Left ventricle myocardium inferior (tissue), 1 donor: ENCODE results near the gene BCL2. TPM values are rescaled to one million over a fixed set of nuclear protein-coding genes. Genes with fewer than 3 reads are reported as not detected.
A peak's percentile ranks its signal among the peaks of the same experiment; 100 is the strongest.

ENCODE experiments used
- DNase-seq: peaks from one replicate; pipeline ENCODE4 v3.0.0-alpha.2; 2020
- H3K27ac ChIP-seq: fragments of 200-600 bp; replicated peaks from 2 replicates; pipeline ENCODE4 v1.8.0; 2021
- H3K27me3 ChIP-seq: fragments of 200-600 bp; 2 replicates; pipeline ENCODE4 v1.8.0; 2021; ENCODE audit warnings: low read depth
- H3K36me3 ChIP-seq: fragments of 200-600 bp; 2 replicates; pipeline ENCODE4 v1.8.0; 2021
- H3K4me1 ChIP-seq: fragments of 200-600 bp; 2 replicates; pipeline ENCODE4 v1.8.0; 2021
- H3K4me3 ChIP-seq: fragments of 200-600 bp; 2 replicates; pipeline ENCODE4 v1.8.0; 2021; ENCODE audit warnings: mild to moderate bottlenecking, moderate library complexity
- H3K9me3 ChIP-seq: fragments of 200-600 bp; replicated peaks from 2 replicates; pipeline ENCODE4 v1.8.0; 2021
- CTCF ChIP-seq: fragments of 200-600 bp; IDR thresholded peaks from 2 replicates; pipeline ENCODE4 v1.8.0; 2021; ENCODE audit warnings: antibody characterized with exemption, mild to moderate bottlenecking, borderline replicate concordance
- intact Hi-C: fragments of 100-400 bp; cut with micrococcal nuclease; formaldehyde crosslinking; loops from one replicate; pipeline ENCODE4 v1.11.0; 2022
- total RNA-seq: library from RNA; stranded (reverse); fragmentation: NEBNext Ultra II Directional; extraction: Animal tissue kit (Norgen Biotek cat#: 25700); gene quantifications from one replicate; pipeline ENCODE4 v1.2.1, GENCODE V29; 2021
- donor health status: DM: no; HTN: yes; CAD: no; lungs with severe emphysema.

The BCL2 gene
- total RNA-seq, 1 donor from 2014 or later = 7.3 TPM

GRCh38 chr18:63148449-63149301 lies 170.9 kb downstream of the BCL2 start:
- peak overlapping the region; percentile 34 for H3K27ac ChIP-seq
- no peaks in the 10 kb centered on the region for H3K27me3 ChIP-seq
- no peaks in the 10 kb centered on the region for H3K36me3 ChIP-seq
- no peak overlapping the region for H3K4me3 ChIP-seq
- no peaks in the 10 kb centered on the region for H3K9me3 ChIP-seq
- intact Hi-C loops = no loop called here
- no peak for DNase-seq
- no peak for TF ChIP-seq CTCF
- peaks cover 20% of the 10 kb centered on the region for H3K4me1 ChIP-seq

- Histone ChIP-seq H3K4me1 (peaks cover 26% of the 10 kb centered on the region), H3K36me3 (no peaks in the 10 kb centered on the region), H3K4me3 (no peak overlapping the region), H3K27ac (peak overlapping the region; percentile 34), H3K9me3 (no peaks in the 10 kb centered on the region), H3K27me3 (no peaks in the 10 kb centered on the region)
- intact Hi-C loops = no loop called here
- no peak for TF ChIP-seq CTCF
- DNase-seq = no peak
Observed at GRCh38 chr18:63147973-63148372, 171.6 kb downstream of the BCL2 start.

- Histone ChIP-seq H3K4me1 (peaks cover 37% of the 10 kb centered on the region), H3K27me3 (no peaks in the 10 kb centered on the region), H3K4me3 (no peak overlapping the region), H3K36me3 (no peaks in the 10 kb centered on the region), H3K9me3 (no peaks in the 10 kb centered on the region), H3K27ac (no peak overlapping the region)
- no peak for DNase-seq
- intact Hi-C loops = no loop called here
- TF ChIP-seq CTCF = no peak
Observed at GRCh38 chr18:63146828-63147409, 172.7 kb downstream of the BCL2 start.

- H3K9me3 ChIP-seq = no peaks in the 10 kb centered on the region
- intact Hi-C loops = no loop called here
- no peak for TF ChIP-seq CTCF
- H3K27ac ChIP-seq = no peak overlapping the region
- H3K36me3 ChIP-seq = no peaks in the 10 kb centered on the region
- no peak for DNase-seq
- H3K27me3 ChIP-seq = no peaks in the 10 kb centered on the region
- no peak overlapping the region for H3K4me3 ChIP-seq
- peaks cover 46% of the 10 kb centered on the region for H3K4me1 ChIP-seq
Observed at GRCh38 chr18:63145851-63146555, 173.6 kb downstream of the BCL2 start.

GRCh38 chr18:63145166-63145850 lies 174.3 kb downstream of the BCL2 start:
- Histone ChIP-seq H3K9me3 (no peaks in the 10 kb centered on the region), H3K4me1 (peaks cover 48% of the 10 kb centered on the region), H3K27ac (no peak overlapping the region), H3K4me3 (no peak overlapping the region), H3K27me3 (no peaks in the 10 kb centered on the region), H3K36me3 (no peaks in the 10 kb centered on the region)
- no peak for TF ChIP-seq CTCF
- DNase-seq = no peak
- intact Hi-C loops = no loop called here
